Liver (tissue), 2 donors: ENCODE measurements around the gene ANKRD33.

Experiments used
- RXRA ChIP-seq, 2 donors: IDR thresholded peaks; 2 replicates each; pipeline ENCODE4 v1.6.1; 2017 to 2018; ENCODE audit warnings: antibody characterized with exemption in 2 of 2, mild to moderate bottlenecking in 1 of 2
- SP1 ChIP-seq: IDR thresholded peaks from 2 replicates; pipeline ENCODE4 v1.6.1; 2018; ENCODE audit warnings: antibody characterized with exemption, mild to moderate bottlenecking
- YY1 ChIP-seq: IDR thresholded peaks from 2 replicates; pipeline ENCODE4 v1.6.1; 2016; ENCODE audit warnings: antibody characterized with exemption, mild to moderate bottlenecking
- TF ChIP-seq, protein P1 (sequence below): IDR thresholded peaks from 2 replicates; pipeline ENCODE4 v1.6.1; 2016; ENCODE audit warnings: antibody characterized with exemption
- donor health status: healthy.

DNA sequence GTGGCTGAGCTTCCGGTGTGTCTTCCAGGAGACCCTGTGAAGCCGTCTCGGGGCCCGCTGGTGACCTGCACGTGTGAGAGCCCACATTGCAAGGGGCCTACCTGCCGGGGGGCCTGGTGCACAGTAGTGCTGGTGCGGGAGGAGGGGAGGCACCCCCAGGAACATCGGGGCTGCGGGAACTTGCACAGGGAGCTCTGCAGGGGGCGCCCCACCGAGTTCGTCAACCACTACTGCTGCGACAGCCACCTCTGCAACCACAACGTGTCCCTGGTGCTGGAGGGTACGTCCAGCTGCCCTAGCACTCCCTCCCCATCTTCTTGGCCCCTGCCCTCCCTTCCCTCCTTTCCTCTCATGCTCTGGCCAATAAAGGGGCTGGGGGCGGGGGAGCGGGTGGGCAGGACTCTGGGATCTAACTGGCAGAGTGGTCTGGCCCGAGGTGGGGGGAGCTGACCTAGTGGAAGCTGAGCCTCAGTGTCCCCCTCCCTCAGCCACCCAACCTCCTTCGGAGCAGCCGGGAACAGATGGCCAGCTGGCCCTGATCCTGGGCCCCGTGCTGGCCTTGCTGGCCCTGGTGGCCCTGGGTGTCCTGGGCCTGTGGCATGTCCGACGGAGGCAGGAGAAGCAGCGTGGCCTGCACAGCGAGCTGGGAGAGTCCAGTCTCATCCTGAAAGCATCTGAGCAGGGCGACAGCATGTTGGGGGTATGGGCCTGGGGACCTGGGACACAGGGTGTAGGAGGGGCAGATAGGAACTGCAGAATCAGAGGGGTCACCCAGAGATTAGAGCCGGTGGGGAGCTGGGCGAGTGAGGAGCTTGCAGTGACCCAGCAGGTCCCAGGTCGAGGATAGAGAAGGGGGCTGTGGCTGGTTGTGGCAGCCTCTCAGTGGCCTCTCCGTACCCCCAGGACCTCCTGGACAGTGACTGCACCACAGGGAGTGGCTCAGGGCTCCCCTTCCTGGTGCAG is 25.4 kb downstream of the ANKRD33 start:
- TF ChIP-seq YY1 (no peak), SP1 (no peak), RXRA (IDR thresholded peaks at IDR 0.05) (no peak)
- TF ChIP-seq, protein P1, sequence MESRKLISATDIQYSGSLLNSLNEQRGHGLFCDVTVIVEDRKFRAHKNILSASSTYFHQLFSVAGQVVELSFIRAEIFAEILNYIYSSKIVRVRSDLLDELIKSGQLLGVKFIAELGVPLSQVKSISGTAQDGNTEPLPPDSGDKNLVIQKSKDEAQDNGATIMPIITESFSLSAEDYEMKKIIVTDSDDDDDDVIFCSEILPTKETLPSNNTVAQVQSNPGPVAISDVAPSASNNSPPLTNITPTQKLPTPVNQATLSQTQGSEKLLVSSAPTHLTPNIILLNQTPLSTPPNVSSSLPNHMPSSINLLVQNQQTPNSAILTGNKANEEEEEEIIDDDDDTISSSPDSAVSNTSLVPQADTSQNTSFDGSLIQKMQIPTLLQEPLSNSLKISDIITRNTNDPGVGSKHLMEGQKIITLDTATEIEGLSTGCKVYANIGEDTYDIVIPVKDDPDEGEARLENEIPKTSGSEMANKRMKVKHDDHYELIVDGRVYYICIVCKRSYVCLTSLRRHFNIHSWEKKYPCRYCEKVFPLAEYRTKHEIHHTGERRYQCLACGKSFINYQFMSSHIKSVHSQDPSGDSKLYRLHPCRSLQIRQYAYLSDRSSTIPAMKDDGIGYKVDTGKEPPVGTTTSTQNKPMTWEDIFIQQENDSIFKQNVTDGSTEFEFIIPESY: no peak
